IPS-18c (cell line): Measurements from ENCODE around the gene TBCD.
"Not testable (repeated sequence)": the region's sequence is repeated elsewhere in the genome, so short reads cannot be mapped to it uniquely, and the experiment has no call there.

Source experiments
- H3K4me3 ChIP-seq: 2 replicates; pipeline ENCODE4 v1.7.0; 2013; ENCODE audit warnings: low read depth, mild to moderate bottlenecking, low read length, moderate library complexity; ENCODE audit not compliant: insufficient read depth
- H3K9me3 ChIP-seq: one replicate; pipeline ENCODE4 v1.6.1; 2013; ENCODE audit warnings: mild to moderate bottlenecking, low read length, moderate library complexity; ENCODE audit not compliant: control insufficient read depth, insufficient read depth

Gene TBCD

DNA sequence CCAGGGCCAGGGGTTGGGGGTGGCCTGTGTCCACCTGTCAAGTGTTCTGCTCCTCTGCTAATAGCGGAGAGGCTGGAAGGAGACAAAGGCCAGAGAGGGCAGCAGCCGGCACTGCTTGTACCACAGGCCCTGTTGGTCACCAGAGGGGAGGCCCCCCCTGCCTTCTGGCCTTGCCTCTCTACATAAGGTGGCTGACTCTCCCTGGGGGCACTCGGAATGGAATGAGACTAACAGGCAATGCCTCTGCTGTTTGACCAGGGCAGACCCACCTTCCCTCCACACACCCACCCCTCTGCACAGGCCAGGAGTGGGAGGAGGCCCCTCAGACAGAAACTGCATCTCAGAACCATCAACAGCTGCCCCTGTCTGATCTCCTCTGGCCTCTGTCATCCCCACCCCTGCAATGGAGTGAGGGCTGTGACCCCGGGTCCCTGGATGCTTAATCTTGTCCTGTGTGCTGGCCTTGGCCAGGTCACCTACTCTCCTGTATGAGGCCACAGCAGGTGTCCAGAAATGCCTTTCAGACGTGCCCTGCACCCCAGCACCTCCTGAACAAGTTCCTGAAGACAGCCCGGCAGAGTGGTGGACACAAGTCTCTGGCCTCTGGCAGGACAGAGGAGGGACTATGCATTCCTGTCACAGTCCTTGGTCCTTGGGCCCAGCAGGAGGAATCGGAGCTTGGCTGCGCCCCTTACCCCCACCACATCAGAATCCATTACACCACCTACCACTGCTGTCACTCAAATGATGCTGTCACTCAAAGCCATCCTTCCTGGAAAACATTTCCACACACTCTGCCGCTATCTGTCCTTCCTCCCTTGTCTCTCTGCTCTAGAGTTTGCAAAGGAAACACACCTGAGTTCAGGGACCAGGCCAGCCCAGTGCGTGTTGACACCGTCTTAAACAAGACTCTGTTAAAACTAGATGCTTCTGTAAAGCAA, 195.5 kb downstream of the TBCD start:
- peaks cover 15% of the 10 kb centered on the region for H3K9me3 ChIP-seq
- no peak overlapping the region for H3K4me3 ChIP-seq

DNA sequence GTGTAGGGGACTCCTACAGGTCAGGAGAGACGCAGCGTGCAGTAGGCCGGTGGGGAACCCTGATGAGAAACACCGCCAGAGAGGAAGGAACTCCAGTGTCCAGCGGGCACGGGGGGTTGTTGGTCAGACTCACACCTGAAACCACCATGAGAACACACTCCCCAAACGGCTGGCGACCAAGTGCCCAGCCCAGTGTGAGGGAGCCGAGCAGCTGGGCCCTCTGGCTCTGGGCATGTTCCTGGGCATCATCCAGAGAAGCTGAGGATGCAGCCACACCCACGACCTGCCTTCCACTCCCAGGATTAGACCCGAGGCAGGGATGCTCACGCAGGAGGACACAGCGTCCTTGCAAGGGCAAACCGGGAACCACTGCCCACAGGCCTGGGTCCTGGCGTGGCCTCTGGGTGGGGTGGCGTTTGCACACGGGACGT, 196.2 kb downstream of the TBCD start:
- H3K4me3 ChIP-seq, result no peak overlapping the region
- H3K9me3 ChIP-seq, result peaks cover 15% of the 10 kb centered on the region

DNA sequence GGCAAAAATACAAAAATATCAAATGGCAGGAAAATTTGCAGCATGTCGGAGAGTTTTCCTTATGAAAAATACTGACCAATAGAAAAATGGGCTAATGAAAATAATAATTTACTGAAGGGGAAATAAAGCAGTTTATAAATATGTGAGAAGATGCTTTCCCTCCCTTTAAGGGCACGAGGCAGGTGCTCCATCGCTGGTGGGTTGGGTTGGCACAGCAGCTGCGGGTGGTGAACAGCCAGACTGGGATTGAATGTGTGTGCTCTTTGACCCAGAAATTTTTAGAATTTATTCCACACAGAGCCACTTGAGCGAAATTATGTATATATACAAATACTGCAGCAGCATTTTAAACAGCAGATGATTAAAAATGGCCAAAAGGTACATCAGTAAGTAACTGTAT, 197.1 kb downstream of the TBCD start:
- H3K4me3 ChIP-seq, result no peak overlapping the region
- peaks cover 15% of the 10 kb centered on the region for H3K9me3 ChIP-seq

DNA sequence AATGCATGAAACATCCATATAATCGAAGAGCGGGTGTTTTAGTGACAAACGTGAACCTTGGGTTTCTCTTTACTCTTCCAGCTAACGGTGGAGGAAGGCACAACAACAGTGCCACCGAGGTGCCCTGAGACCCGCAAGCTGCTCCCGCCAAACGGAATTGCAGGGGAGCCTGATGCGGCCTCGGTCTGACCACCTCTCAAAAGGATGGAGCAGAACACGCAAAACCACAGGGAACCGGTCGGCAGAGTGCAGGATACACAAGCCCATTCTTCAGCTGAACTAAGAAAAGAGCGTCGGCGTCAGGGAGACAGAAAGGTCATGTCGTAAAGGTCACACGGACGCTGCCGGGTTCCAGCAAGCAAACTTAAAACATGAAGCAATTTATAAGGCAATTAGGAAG, 197.5 kb downstream of the TBCD start:
- peaks cover 15% of the 10 kb centered on the region for H3K9me3 ChIP-seq

DNA sequence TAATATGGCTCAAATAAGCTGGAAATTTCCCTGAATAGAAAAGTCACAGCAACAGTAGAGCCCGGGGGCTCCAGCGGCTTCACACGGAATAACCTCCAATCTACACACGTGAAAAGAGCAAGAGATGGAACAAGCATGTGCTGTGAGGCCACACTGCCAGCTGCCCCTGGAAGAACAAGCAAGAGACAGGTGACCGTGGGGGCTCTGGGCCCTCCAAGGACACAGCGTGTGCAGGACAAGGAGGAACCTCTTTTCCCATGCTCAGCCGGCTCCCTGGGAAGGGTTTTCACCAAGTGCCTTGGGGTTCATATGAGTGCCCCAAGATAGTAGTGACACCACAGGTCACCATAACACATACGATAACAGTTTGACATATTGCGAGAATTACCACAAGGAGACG, 198.1 kb downstream of the TBCD start:
- Histone ChIP-seq H3K4me3 (no peak overlapping the region), H3K9me3 (peaks cover 15% of the 10 kb centered on the region)

More for the DNA sequence above, 197.5 kb downstream of the TBCD start:
- no peak overlapping the region for H3K4me3 ChIP-seq

- H3K4me3 ChIP-seq, result no peak overlapping the region
- peaks cover 15% of the 10 kb centered on the region for H3K9me3 ChIP-seq
These were observed 198.7 kb downstream of the TBCD start for GRCh38 chr17:82950525-82951102.

DNA sequence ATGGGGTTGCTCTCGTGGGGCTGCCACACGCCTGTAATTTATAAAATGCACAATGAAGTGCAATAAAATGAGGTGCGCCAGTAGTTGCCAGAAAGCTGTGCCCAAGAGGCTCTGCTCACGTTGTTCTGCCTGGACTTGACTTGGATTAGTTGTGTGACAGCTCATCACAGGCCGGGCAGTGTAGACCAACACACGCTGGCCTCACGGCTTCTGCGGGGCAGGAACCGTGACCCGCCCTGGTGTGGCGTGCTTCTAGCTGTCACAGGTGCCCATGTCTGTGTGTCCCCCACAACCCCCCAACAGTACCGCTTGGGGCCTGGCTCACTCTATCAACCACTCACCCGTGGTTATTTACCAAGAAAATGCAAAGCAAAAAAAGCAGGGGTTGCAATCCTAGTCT, 200.2 kb downstream of the TBCD start:
- H3K4me3 ChIP-seq, result no peak overlapping the region
- peaks cover 18% of the 10 kb centered on the region for H3K9me3 ChIP-seq

GRCh38 chr17:82955106-82955505, 203.2 kb downstream of the TBCD start:
- not testable (repeated sequence) for H3K9me3 ChIP-seq

GRCh38 chr17:82955627-82956026, 203.8 kb downstream of the TBCD start:
- not testable (repeated sequence) for H3K9me3 ChIP-seq, H3K4me3 ChIP-seq

More at GRCh38 chr17:82955106-82955505, 203.2 kb downstream of the TBCD start:
- not testable (repeated sequence) for H3K4me3 ChIP-seq

DNA sequence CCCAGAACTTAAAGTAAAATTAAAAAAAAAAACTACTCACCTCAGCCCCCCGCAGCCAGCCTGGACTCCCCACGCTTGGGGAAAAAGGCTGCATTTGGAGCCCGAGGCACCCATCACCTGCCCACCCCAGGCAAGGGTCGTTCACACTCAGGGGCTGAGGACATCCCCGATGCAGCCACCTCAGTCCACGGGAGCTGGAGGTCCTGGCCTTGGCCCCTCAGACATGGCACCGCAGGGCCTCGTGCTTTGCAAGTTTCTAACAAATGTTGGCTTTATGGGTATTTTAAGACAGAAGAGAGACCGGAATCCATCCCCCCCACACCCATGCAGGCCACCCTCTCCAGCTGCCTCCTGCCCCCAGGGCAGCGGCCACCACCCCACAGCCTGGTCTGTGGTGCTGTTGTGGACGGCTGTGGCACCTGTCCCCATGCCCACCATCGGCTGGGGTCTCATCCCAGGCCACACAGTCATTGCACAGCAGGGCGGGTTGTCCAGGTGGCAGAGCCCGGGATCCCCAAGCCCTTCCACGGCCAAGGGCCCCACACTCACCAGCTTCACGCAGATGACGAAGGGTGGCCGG, 204.4 kb downstream of the TBCD start:
- H3K9me3 ChIP-seq, result peaks cover 4% of the 10 kb centered on the region

DNA sequence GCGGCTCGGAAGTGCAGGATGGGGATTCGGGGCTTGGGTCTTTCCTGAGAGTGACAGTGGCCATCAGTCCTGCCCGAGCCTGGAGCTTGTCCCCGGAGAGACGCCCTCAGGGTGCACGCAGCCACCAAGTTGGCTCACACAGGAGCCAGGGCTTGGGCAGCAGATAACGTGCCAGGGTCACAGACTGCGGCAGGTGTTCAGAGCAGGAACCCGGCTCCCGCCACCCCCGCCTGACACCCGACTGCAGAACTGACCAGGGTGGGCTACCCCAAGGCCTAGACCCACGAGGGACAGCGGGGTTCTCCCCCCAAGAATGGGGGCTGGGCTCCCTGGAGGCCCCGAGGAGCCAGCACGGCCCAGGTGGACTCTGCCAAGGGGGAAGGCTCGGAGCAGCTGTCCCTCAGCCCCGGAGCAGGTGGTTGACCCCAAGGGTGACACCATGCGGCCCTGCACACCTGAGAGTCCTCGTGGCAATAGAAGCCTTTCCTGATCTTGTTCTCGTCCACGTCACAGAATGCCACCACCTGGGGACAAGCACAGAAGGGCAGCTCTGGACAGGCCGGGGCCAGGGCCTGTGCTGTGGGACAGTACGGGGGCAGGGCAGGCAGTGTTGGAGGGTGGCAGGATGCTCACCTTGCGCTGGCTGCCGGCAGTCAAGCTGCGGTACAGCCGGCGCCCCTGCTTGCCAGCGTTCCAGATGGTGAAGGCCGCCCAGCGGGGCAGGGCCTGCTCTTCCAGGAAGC, 205.0 kb downstream of the TBCD start:
- no peak overlapping the region for H3K4me3 ChIP-seq
- peaks cover 4% of the 10 kb centered on the region for H3K9me3 ChIP-seq

More for the DNA sequence above, 204.4 kb downstream of the TBCD start:
- H3K4me3 ChIP-seq, result no peak overlapping the region

DNA sequence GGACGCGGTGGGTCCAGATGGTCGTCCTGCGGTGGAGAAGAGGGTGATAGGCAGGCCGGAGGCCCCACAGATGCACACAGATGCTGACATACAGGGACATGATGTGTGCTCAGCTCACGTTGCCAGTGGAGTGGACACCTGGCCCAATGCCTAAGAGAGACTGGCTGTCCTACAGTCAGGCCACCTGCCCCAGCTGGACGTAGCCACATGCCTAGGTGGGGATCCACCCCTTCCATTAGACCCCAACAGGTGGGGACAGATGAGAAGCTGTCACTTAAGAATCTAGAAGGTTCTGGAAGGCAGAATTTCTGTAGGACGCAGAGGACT, 205.6 kb downstream of the TBCD start:
- Histone ChIP-seq H3K9me3 (peaks cover 4% of the 10 kb centered on the region), H3K4me3 (no peak overlapping the region)

- H3K9me3 ChIP-seq, result peaks cover 4% of the 10 kb centered on the region
- H3K4me3 ChIP-seq, result no peak overlapping the region
These were observed 206.2 kb downstream of the TBCD start for GRCh38 chr17:82957961-82958561.

DNA sequence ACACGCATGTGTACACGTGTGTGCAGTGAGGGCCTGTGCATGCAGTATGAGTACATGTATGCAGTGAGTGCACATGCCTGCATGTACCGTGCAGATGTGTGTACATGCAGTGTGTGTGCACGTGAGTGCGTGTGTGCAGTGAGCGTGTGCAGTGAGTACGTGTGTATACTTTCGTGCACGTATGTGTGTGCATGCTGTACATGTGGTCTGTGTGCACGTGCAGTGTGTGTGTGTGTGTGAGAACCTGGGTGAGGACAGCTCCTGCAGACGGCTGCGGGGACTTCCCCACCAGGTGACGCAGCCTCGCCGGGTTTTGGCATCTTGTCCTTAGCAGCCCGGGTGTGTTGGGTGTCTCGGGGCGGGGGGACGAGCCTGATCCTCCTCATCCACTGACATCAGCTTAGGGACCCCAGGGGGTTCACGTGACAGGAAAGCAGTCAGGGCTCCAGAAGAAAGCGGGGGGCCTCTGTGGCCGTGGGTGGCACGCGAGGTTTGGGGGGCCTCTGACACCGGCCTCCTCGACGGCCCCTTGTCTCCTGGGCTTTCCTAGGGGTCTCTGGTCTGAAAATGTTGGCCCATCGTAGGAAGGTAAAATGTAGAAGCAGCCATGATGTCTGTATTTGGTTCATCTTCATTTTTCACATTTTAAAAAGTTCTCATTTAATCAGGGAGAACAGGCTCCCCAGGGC, 207.5 kb downstream of the TBCD start:
- H3K9me3 ChIP-seq, result peaks cover 4% of the 10 kb centered on the region
- no peak overlapping the region for H3K4me3 ChIP-seq

- peaks cover 4% of the 10 kb centered on the region for H3K9me3 ChIP-seq
- H3K4me3 ChIP-seq, result no peak overlapping the region
These were observed 208.1 kb downstream of the TBCD start for GRCh38 chr17:82959990-82960418.

DNA sequence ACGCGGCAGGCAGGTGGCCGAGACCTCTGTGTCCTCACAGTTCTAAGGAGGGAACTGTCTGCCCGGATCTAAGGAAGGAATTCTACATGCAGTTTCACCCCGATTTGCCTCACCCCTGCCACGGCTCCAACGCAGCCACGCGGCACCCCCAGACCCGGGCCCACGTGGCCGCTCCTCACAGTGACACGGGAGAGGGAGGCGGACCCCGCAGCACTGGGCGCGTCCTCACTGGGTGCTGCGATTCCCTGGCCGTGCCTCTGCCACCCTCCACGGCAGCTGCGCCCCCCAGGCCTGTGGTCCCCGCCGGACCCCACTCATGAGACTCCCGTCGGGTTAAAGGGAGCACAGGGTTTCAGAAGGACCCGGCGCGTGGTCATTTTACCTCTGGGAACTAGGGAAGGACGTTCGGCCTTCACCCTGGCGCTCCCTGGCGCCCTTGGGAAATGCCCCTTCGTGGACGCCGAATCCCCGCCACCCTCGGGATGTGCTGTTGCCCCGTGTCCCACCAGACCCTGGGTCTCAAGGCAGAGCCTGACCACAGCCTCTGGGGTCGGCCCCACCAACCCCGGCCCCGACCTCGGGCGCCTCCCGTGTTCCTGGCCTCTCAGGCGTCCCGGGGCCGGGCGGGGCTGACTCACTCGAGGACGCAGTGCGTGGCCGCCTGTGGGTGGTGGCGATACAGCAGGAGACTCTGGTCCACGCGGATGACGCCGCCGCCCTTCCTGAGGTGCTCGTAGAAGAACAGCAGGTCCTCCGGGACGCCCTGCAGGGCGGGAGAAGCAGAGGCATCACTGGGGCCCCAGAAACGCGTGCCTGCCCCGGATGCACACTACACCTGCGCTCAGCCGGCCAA, 208.8 kb downstream of the TBCD start:
- H3K9me3 ChIP-seq, result peaks cover 4% of the 10 kb centered on the region
- no peak overlapping the region for H3K4me3 ChIP-seq
